CD1c-positive myeloid dendritic cell (primary cell): ENCODE data around the gene DYNLT4.

ENCODE experiments used
- DNase-seq: peaks from one replicate; pipeline ENCODE4 v3.0.0-alpha.2; 2016; ENCODE audit errors: extremely low spot score

DYNLT4 gene

DNA sequence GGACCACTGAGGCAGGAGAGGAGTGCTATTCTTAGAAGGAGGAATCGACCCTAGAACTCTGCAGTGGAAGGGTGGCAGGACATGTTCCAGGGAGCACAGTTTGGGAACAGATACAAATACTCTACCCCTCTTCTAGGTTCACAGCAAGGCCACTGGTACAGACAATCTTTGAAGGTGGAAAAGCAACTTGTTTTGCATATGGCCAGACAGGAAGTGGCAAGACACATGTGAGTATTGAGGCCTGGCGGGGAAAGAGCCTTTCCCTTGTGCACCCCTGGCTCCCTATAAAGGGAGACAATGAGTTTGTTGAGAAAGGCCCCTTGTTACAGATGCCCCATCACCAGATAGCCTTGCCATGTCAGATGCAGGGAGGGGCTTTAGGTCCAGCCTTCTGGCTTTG lies 49.7 kb downstream of the DYNLT4 start:
- no peak for DNase-seq
